ENCODE results near the gene FRMD7.
"Not testable (repeated sequence)": the region's sequence is repeated elsewhere in the genome, so short reads cannot be mapped to it uniquely, and the experiment has no call there.

FRMD7 gene, protein sequence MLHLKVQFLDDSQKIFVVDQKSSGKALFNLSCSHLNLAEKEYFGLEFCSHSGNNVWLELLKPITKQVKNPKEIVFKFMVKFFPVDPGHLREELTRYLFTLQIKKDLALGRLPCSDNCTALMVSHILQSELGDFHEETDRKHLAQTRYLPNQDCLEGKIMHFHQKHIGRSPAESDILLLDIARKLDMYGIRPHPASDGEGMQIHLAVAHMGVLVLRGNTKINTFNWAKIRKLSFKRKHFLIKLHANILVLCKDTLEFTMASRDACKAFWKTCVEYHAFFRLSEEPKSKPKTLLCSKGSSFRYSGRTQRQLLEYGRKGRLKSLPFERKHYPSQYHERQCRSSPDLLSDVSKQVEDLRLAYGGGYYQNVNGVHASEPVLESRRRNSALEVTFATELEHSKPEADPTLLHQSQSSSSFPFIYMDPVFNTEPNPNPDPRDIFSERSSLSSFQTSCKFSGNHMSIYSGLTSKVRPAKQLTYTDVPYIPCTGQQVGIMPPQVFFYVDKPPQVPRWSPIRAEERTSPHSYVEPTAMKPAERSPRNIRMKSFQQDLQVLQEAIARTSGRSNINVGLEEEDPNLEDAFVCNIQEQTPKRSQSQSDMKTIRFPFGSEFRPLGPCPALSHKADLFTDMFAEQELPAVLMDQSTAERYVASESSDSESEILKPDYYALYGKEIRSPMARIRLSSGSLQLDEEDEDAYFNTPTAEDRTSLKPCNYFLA
- 0 reads per million in 4 donors for total RNA-seq

DNA sequence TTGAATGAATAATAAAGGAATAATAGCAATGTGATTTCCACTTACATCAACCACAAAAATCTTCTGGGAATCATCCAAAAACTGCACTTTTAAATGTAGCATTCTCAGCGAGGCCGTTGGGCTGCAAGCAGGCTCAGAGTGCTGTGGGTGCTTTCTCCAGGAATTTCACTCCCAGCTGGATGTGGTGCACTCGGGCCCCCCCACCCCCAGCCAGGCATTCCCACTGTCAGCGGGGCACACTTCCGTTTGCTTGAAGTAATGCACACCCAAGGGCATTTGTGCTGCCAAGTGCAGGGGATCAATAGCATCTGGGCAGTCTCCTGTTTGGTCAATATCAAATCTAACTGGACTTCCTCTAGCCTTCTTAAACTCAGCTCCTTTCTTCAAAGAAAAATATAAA lies at the start of gene FRMD7:
Gene FRMD7 (minus strand): TSS at position 278 of the 400 bp plus-strand sequence. CDS start 176 bp downstream, at position 102.
- DNase-seq = no peak

DNA sequence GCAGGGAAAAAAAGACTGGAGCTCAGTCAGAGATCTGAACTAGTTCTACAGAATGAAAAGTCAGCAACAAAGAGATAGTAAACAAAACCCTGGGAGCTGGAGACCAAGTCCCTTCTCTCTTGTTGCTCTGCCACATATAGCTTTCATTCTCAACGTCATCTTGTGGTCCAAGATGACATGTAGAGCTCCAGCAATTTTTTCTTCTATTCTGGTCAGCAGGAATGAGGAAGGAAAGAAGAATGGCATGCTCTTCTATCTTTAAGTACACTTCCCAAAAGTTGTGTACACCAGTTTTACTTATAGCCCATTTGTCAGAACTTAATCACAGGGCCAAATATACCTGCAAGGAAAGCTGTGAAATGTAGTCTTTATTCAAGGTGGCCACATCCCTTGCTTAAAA lies 45.8 kb upstream of the FRMD7 start:
- no peak for DNase-seq

DNA sequence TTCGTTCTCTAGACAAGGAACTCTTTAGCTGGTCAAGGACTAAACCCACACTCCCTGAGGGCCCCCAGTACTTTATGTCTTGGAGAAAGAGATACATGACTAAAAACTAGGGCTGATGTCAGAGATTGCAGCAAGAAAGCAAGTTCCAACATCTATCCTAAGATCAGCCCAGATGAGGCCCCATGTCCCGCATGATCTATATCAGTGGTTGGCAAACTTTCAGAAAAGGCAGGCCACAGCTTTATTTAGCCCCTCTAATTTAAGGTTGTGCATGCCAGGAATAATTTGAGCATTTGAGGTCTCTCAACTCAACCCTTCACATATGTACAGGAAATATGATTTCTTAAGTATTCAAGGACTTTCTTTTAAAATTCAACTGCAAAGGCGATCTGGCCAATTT lies 44.1 kb upstream of the FRMD7 start:
- no peak for DNase-seq

- DNase-seq = no peak
These were observed 43.7 kb upstream of the FRMD7 start for GRCh38 chrX:132171478-132171877.

- DNase-seq = no peak
These were observed 41.7 kb upstream of the FRMD7 start for GRCh38 chrX:132169554-132169953.

- DNase-seq = no peak
These were observed 37.8 kb upstream of the FRMD7 start for GRCh38 chrX:132165651-132166050.

DNA sequence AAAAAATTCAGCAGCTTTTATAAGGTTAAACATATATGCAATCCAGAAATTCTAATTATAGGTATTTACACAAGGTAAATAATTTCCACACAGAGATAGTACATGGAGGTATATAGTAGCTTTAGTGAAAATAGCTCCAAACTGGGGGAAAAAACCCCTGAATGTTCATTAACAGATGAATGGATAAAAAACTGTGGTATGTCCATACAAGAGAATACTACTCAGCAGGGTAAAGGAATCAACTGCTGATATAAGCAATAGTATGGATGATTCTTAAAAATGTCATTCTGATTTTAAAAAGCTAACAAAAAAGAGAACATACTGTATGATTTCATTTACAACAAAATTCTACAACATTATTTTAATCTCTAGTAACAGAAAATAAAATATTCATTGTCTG lies 37.2 kb upstream of the FRMD7 start:
- no peak for DNase-seq

DNA sequence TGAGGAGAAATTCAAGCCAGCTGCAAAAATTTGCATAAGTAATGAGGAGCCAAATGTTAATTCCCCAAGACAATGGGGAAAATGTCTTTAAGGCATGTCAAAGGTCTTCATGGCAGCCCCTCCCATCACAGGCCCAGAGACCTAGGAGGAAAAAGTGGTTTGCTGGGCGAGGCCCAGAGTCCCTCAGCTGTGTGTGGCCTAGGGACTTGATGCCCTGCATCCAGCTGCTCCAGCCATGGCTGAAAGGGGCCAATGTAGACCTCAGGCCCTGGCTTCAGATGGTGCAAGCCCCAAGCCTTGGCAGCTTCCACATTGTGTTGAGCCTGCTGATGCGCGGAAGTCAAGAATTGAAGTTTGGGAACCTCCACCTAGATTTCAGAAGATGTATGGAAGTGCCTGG lies 35.3 kb upstream of the FRMD7 start:
- not testable (repeated sequence) for DNase-seq

- no peak for DNase-seq
These were observed 25.3 kb upstream of the FRMD7 start for GRCh38 chrX:132153166-132153565.

DNA sequence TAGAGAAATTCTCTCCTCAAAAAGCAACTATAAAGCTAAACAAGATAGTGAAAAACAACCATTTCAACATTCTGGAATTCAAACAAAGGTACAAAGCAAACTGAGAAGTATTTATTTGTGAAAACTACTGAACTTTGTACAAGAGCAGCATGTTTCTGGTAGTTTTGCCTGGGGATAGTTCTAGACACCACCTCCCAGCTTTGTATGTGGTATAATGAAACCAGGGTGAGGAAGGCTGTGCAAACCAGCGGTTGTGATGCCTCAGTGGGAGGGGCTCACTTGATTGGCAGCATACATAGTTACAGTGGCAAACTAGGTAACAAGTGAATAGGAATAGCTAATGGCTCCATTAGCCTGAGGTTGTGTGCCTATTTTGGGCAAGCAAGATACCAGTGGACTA lies 18.6 kb upstream of the FRMD7 start:
- no peak for DNase-seq

DNA sequence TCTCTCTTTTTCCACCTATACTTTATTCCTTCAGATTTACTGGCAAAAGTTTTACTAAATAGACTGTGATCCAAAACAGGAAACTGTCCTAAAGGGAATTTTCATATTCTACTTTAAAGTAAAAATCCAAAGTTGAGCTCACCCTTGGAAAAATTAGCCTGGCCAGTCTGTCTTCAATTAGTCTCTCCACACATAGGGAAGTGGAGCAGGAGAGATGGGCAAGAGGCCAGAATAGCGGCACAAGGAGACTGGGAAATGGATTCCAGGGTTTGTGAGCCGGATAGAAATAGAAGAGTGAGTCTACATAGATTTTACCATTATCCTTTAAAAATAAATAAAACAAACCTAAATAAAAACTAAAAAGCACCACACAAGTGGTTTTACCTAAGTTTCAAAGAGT lies 16.2 kb upstream of the FRMD7 start:
- no peak for DNase-seq

DNA sequence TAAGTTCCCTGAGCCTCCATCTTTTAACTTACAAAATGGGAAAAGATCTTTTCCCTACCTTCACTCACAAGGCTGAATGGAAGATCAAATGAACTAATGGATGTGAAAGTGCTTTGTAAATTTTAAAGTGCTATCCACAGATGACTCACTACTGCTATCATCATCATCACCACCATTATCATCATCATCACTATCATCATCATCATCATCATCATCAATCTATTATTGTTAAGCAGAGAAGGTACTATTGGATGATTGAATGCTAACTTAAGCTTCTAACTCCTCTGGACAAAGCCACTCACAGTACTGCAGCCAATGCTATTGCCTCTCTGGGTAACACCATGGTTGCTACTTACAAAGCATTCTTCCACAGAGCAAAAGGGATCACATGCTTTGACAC lies 1.9 kb downstream of the FRMD7 start:
- DNase-seq = no peak

- DNase-seq = no peak
These were observed 6.9 kb downstream of the FRMD7 start for GRCh38 chrX:132120913-132121312.

DNA sequence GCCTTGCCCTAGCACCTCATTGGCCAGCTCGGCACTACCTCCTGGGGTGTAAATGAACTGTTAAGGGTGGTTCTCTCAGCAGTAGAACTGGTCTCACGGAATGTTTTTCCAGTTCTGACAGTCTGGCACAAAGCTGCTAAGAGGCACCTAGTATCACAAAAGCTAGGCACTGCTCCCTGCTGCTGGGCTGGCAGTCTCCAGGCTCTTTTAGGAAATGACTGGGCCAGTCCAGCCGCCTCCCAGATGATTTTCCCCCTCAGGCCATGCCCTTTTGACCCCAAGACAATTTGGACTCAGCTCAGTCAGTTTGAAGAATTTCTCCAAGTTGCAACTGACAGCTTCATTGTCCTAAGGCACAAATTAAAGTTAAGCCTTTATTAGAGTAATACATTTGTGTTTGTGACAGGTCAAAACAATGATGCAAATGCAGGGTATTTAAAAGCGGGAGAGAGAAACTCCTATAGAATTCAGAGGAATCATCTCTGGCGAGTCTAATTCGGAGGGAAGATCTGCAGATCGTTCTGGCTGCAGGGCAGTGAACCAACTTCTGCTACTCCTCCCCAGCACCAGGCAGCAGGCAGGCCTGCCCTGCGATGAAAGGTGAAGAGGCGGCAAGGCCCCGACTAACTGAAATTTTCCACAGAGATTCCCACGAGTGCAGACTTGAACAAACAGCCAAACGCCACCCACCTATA lies 7.9 kb downstream of the FRMD7 start:
- no peak for DNase-seq

DNA sequence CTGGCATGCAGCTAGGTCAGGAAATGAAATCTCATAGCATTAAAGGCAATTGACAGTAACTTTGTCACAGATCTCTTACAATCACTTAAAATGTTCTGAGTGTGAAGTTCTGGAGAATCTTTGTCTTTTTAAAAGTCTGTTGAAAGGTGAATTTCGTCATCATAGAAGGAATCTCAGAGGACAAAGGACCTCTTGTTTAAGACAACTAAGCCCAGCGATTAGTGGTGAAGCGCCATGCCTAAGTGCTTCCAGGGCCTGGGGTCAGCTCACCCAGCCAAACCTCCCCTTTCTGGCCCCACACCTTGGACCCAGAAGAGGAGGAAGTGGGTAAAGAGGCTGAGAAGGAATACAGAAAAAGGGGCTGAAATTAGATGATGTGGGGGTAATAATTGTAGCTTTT lies 8.5 kb downstream of the FRMD7 start:
- no peak for DNase-seq

GRCh38 chrX:132118358-132118757 lies 9.5 kb downstream of the FRMD7 start:
- no peak for DNase-seq

- DNase-seq = no peak
These were observed 12.0 kb downstream of the FRMD7 start for GRCh38 chrX:132115792-132116191.

GRCh38 chrX:132114607-132115006 lies 13.2 kb downstream of the FRMD7 start:
- DNase-seq = no peak

GRCh38 chrX:132107291-132107690 lies 20.5 kb downstream of the FRMD7 start:
- DNase-seq = no peak

- DNase-seq = no peak
These were observed 26.0 kb downstream of the FRMD7 start for GRCh38 chrX:132101799-132102198.

DNA sequence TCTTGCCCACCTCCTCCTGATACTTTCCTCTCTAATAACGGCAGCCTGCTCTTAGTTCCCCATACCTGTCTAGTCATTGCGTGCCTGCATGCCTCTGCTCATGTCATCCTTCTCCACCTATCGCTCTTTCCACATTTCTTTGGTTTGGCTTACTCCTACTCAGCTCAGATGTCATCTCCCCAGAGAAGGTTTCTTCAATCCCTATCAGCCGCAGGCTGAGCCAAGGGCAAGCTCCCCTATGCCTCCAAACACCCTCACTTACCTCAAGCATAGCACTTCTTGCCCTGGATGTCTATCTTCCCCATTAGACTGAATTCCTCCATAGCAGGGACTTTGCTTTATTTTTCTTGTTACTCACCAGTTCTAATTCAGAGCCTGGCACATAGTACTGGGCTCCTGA lies 26.6 kb downstream of the FRMD7 start:
- no peak for DNase-seq

- DNase-seq = not testable (repeated sequence)
These were observed 29.1 kb downstream of the FRMD7 start for GRCh38 chrX:132098704-132099103.

DNA sequence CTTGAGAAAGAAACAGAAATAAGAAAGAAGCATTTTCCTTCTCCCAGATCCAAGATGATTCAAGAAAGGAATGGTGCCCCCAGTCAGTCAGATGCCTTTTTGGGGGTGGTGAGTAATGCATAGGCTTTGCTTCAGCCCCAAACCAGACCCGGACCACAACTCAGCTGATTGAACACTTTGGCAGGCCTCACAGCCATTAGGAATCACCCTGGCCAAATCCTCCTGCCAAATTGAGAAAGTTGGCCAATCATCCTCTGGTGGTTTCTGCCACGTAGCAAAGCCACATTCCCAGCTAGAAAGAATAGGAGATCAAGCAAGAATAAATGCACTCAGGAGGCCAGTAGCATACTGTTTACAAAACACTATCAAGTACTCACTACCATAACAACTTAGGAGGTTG lies 33.7 kb downstream of the FRMD7 start:
- DNase-seq = no peak

Measured in T-helper 1 cell (primary cell).